ENCODE measurements around the gene C4orf36. TPM values are rescaled to one million over a fixed set of nuclear protein-coding genes. Genes with fewer than 3 reads are reported as not detected.

The C4orf36 gene
- total RNA-seq, 1 experiment from 2014 or later: 5.3 TPM

DNA sequence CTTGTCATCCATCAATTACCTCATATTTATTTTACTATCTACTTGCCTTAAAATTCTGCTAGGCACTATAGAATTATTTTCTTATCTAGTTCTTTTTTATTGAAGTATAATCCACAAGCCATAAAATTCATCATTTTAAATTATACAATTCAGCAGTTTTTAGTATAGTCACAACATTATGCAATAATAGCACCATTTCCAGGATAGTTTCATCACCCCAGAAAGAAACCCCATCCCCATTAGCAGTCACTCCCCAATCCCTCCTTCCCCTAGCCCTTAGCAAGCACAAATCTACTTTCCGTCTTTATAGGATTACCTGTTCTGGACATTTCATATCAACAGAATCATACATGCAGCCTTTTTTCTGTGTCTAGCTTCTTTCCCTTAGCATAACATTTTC is 58.6 kb downstream of the C4orf36 start:
- CTCF ChIA-PET: no interaction called here
- intact Hi-C loops (cut with micrococcal nuclease; ENCODE audit: unreplicated experiment): no loop called here
- no peaks in the 10 kb centered on the region for H3K27me3 ChIP-seq (replicated peaks; ENCODE audit: insufficient read depth, low read depth, low read length, poor library complexity)

DNA sequence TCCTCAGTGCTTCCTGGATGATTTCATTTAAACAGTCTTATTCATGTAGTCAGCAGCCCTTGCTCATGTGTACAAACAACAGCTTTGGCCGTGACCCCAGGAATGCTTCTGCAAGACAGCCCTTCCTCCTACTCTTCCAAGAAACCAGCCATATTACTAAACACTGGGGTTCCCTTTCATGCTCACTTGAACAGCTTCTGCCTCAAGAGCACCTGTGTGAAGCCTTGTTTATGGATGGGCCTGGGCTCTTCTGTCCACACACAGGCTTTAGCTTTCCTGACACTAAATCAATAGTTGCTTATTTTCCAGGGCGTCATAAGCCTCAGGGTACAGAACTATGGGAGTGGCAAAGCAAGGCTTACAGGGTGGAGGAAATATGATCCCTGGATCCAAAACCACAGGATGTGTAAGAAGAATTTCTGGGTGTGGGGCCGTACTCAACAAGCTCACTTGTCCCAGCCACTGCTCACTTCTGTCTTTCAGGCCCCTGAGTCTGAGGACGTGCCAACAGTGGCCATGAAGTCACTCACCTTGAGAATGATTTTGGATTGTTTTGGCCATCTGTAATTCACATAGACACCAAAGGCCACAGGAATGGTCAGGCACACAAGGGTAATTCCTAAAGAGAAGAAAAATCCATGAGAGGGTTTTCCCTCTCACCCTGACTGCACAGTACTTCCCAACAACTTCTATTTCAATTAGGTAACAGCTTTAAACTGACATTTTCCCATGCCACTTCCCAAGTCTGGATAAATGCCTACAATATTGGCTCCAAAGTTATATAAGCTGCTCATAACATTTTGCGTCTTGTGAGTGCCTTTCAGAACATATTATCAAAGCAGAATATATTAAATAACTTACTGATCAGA is 60.7 kb downstream of the C4orf36 start:
- POLR2A ChIA-PET (ENCODE audit: low non-redundant PET): no interaction called here
- no peak for TF ChIP-seq CTCF (conservative IDR thresholded peaks at IDR 0.05; ENCODE audit: low read depth, low read length)
- TF ChIP-seq EZH2 (IDR thresholded peaks at IDR 0.05; ENCODE audit: borderline replicate concordance, low read depth, low read length, poor library complexity, severe bottlenecking): no peak
- intact Hi-C loops (cut with micrococcal nuclease; ENCODE audit: unreplicated experiment): no loop called here
- no peak overlapping the region for H3K27ac ChIP-seq (ENCODE audit: low read depth, low read length, poor library complexity, severe bottlenecking)
- no peaks in the 10 kb centered on the region for H3K9me3 ChIP-seq (ENCODE audit: low read depth, low read length, poor library complexity, severe bottlenecking)
- H3K4me3 ChIP-seq (ENCODE audit: low read depth, low read length, poor library complexity, severe bottlenecking): no peak overlapping the region
- no TSS peak for BruUV-seq (replicated peaks)
- H3K27me3 ChIP-seq (replicated peaks; ENCODE audit: insufficient read depth, low read depth, low read length, poor library complexity): no peaks in the 10 kb centered on the region
- no peak for DNase-seq (ENCODE audit: low spot score)
- peaks cover 6% of the 10 kb centered on the region for H3K4me1 ChIP-seq (ENCODE audit: insufficient read depth, low read length, poor library complexity, severe bottlenecking)
- no peaks in the 10 kb centered on the region for H3K36me3 ChIP-seq (ENCODE audit: insufficient read depth, low read length, poor library complexity, severe bottlenecking)
- CTCF ChIA-PET: no interaction called here

More for the DNA sequence above, 58.6 kb downstream of the C4orf36 start:
- no peak for TF ChIP-seq CTCF (conservative IDR thresholded peaks at IDR 0.05; ENCODE audit: low read depth, low read length)
- TF ChIP-seq EZH2 (IDR thresholded peaks at IDR 0.05; ENCODE audit: borderline replicate concordance, low read depth, low read length, poor library complexity, severe bottlenecking): no peak
- Histone ChIP-seq H3K36me3 (ENCODE audit: insufficient read depth, low read length, poor library complexity, severe bottlenecking) (no peaks in the 10 kb centered on the region), H3K4me3 (ENCODE audit: low read depth, low read length, poor library complexity, severe bottlenecking) (no peak overlapping the region), H3K4me1 (ENCODE audit: insufficient read depth, low read length, poor library complexity, severe bottlenecking) (peaks cover 6% of the 10 kb centered on the region), H3K9me3 (ENCODE audit: low read depth, low read length, poor library complexity, severe bottlenecking) (no peaks in the 10 kb centered on the region), H3K27ac (ENCODE audit: low read depth, low read length, poor library complexity, severe bottlenecking) (no peak overlapping the region)
- BruUV-seq (replicated peaks): no TSS peak
- POLR2A ChIA-PET (ENCODE audit: low non-redundant PET): no interaction called here
- no peak for DNase-seq (ENCODE audit: low spot score)

Other genes with a start within 250 kb of the C4orf36 start
- gene SLC10A6, start 43.0 kb downstream of the C4orf36 start, total RNA-seq (2021): 0.26 TPM in 1 of 2 replicates, not detected in the other
- 60.1 and 65.4 TPM in 2 replicates for gene AFF1, start 42.6 kb upstream of the C4orf36 start, total RNA-seq (2021)